Endothelial cell (in vitro differentiated cells): ENCODE measurements around the gene ACTR1B. TPM values are rescaled to one million over a fixed set of nuclear protein-coding genes. Genes with fewer than 3 reads are reported as not detected.

Experiments used
- DNase-seq: peaks from one replicate; pipeline ENCODE4 v3.0.0; 2021; ENCODE audit warnings: low spot score
- H3K27ac Mint-ChIP-seq: one replicate; pipeline ENCODE4 v1.8.0; 2021; ENCODE audit warnings: mixed read lengths, inconsistent platforms; ENCODE audit not compliant: unreplicated experiment
- H3K27me3 Mint-ChIP-seq: one replicate; pipeline ENCODE4 v1.8.0; 2021; ENCODE audit warnings: mild to moderate bottlenecking, moderate library complexity, mixed read lengths, inconsistent platforms; ENCODE audit not compliant: unreplicated experiment
- H3K36me3 Mint-ChIP-seq: one replicate; pipeline ENCODE4 v1.8.0; 2021; ENCODE audit warnings: mild to moderate bottlenecking, low read depth, mixed read lengths, inconsistent platforms; ENCODE audit not compliant: unreplicated experiment
- H3K4me1 Mint-ChIP-seq: one replicate; pipeline ENCODE4 v1.8.0; 2021; ENCODE audit warnings: mild to moderate bottlenecking, mixed read lengths, inconsistent platforms; ENCODE audit not compliant: unreplicated experiment
- H3K4me3 Mint-ChIP-seq: one replicate; pipeline ENCODE4 v1.8.0; 2021; ENCODE audit warnings: mild to moderate bottlenecking, mixed read lengths, inconsistent platforms; ENCODE audit not compliant: unreplicated experiment
- H3K9me3 Mint-ChIP-seq: one replicate; pipeline ENCODE4 v1.8.0; 2021; ENCODE audit warnings: mixed read lengths, inconsistent platforms; ENCODE audit not compliant: unreplicated experiment
- total RNA-seq: library from RNA; stranded (reverse); fragmentation: NEBNext Ultra II Directional; extraction: Animal tissue kit (Norgen Biotek cat#: 25700); gene quantifications from one replicate; pipeline ENCODE4 v1.2.1, GENCODE V29; 2021; ENCODE audit not compliant: unreplicated experiment
- TF ChIP-seq, protein P1 (sequence below): fragments of 200-600 bp; sonication (generic); IDR thresholded peaks from one replicate; pipeline ENCODE4 v1.5.0; 2021; ENCODE audit warnings: antibody characterized with exemption; ENCODE audit not compliant: unreplicated experiment

ACTR1B gene
- total RNA-seq, 1 donor from 2014 or later, result 52.1 TPM

DNA sequence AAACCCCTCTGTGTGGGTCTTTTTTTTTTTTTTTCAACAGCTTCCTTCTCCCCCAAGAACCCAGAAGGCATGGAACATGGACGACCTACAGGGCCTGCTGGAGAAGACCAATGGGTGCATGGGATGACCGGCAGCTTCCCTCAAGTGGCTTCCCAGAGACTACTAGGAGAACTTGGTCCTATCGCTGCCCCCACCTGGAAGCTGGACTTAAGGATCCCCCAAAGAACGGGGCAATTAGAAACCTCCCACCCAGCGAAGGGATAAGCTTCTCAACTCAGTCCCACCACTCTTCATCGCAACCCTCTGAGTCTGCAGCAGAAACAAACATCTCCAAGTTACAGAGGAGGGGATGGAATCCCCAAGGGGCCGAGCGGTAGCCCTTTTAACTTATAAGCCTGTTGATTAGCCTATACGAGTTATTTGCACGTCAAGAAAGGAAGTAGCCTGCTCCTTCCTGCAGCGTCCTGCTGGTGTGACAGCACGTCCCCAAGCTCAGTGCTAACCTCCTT, 1.4 kb downstream of the ACTR1B start:
- peak overlapping the region; percentile 94 for H3K4me3 Mint-ChIP-seq
- no peaks in the 10 kb centered on the region for H3K9me3 Mint-ChIP-seq
- DNase-seq, result no peak
- TF ChIP-seq, protein P1, sequence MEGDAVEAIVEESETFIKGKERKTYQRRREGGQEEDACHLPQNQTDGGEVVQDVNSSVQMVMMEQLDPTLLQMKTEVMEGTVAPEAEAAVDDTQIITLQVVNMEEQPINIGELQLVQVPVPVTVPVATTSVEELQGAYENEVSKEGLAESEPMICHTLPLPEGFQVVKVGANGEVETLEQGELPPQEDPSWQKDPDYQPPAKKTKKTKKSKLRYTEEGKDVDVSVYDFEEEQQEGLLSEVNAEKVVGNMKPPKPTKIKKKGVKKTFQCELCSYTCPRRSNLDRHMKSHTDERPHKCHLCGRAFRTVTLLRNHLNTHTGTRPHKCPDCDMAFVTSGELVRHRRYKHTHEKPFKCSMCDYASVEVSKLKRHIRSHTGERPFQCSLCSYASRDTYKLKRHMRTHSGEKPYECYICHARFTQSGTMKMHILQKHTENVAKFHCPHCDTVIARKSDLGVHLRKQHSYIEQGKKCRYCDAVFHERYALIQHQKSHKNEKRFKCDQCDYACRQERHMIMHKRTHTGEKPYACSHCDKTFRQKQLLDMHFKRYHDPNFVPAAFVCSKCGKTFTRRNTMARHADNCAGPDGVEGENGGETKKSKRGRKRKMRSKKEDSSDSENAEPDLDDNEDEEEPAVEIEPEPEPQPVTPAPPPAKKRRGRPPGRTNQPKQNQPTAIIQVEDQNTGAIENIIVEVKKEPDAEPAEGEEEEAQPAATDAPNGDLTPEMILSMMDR, result no peak
- H3K27ac Mint-ChIP-seq, result peak overlapping the region; percentile 98
- H3K27me3 Mint-ChIP-seq, result peaks cover 19% of the 10 kb centered on the region
- peaks cover 25% of the 10 kb centered on the region for H3K36me3 Mint-ChIP-seq
- H3K4me1 Mint-ChIP-seq, result peaks cover 21% of the 10 kb centered on the region

DNA sequence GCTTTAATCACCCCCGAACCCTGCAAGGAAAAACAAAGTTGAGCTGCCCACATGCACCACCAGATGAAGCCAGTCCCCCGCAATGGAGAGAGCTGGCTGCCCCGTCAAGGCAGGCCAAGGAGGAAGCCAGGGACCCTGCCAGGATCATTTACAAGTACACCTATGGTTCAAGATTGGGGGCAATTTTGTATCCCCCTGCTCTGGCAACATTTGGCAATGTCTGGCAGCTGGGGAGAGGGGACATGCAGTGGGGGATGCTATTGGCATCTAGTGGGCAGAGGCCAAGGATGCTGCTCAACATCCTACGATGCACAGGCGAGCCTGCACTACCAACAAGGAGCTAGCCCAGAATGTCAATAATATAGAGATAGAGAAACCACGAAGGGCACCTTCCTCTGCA, 1.9 kb downstream of the ACTR1B start:
- H3K36me3 Mint-ChIP-seq, result peaks cover 27% of the 10 kb centered on the region
- H3K27ac Mint-ChIP-seq, result peak overlapping the region; percentile 13
- DNase-seq, result no peak
- TF ChIP-seq, protein P1, result no peak
- H3K27me3 Mint-ChIP-seq, result peaks cover 19% of the 10 kb centered on the region
- peak overlapping the region; percentile 51 for H3K4me3 Mint-ChIP-seq
- no peaks in the 10 kb centered on the region for H3K9me3 Mint-ChIP-seq
- peaks cover 21% of the 10 kb centered on the region for H3K4me1 Mint-ChIP-seq

DNA sequence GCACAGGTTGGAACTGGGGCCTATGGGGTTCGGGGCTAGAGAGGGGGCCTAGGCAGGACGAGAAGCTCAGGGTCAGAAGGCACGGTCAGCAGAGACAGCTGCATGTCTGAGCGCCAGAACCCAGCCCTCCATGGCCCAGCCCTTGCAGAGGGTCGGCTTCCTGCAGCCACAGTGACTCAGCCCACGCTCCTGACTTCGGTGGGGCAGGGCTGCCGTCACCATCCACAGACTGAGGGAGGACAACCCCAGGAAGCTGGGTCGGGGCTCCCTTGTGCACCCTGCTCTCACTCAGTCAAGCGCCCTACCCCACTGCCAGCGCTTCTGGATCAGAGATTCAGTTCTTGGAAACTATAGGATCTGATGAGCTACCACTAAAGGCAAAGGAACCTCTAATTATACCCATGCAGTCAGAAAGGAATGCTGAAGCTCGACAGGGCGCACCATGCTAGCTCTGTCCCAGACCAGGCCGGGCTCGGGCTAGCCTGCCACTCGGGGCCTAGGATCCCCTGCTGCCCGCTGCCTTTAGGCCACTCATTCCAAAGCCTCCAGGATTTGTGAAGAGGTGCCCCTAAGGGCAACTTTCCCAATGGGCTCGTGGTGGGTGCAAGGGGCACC, 3.0 kb downstream of the ACTR1B start:
- DNase-seq, result no peak
- H3K9me3 Mint-ChIP-seq, result no peaks in the 10 kb centered on the region
- H3K36me3 Mint-ChIP-seq, result peaks cover 30% of the 10 kb centered on the region
- TF ChIP-seq, protein P1, result no peak
- H3K4me3 Mint-ChIP-seq, result no peak overlapping the region
- H3K27me3 Mint-ChIP-seq, result peaks cover 19% of the 10 kb centered on the region
- H3K4me1 Mint-ChIP-seq, result peaks cover 21% of the 10 kb centered on the region
- H3K27ac Mint-ChIP-seq, result peak overlapping the region; percentile 57

DNA sequence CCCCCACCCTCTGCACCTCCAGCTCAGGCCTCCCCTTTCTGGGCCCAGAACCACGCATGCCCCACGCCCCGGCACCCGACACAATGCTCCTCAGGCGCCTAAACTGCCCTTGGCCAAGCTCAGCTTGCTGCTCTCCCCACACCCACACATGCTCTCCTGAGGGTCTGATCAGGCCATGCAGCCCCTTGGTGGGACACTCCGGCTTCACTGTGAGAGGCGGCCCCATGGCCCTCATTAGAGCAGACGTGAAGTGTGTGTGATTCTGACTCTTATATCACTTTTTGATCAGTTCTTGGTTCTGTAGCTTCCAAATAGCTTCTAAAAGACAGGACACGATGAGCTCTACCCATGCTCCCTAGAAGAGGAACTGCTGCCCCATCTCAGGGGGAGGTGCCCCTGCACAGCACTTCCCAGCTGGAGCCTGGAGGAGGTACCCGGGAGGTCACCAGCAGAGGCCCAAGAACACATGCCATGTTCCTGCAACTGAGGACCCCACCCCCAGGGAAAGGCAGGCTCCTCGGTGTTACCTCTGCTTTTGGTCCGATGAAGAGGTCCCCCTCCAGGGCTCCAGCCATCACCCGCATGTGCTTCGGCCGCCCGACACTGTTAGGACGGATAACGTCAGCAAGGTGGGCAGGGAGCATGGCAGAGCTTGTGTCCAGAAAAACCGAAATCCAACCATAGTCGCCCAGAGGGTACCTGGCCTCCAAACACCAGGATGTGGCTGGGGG, 3.6 kb downstream of the ACTR1B start:
- H3K36me3 Mint-ChIP-seq, result peaks cover 37% of the 10 kb centered on the region
- no peak for DNase-seq
- peaks cover 22% of the 10 kb centered on the region for H3K27me3 Mint-ChIP-seq
- no peaks in the 10 kb centered on the region for H3K9me3 Mint-ChIP-seq
- TF ChIP-seq, protein P1, result no peak
- no peak overlapping the region for H3K27ac Mint-ChIP-seq
- H3K4me3 Mint-ChIP-seq, result peak overlapping the region; percentile 69
- peaks cover 21% of the 10 kb centered on the region for H3K4me1 Mint-ChIP-seq
